Hippocampal formation (tissue), 2 donors: ENCODE data around the gene MS4A10.

ENCODE experiments used
- DNase-seq, 2 donors: peaks; one replicate each; lab custom pipeline; 2025; lab: John Stamatoyannopoulos, UW

The MS4A10 gene

DNA sequence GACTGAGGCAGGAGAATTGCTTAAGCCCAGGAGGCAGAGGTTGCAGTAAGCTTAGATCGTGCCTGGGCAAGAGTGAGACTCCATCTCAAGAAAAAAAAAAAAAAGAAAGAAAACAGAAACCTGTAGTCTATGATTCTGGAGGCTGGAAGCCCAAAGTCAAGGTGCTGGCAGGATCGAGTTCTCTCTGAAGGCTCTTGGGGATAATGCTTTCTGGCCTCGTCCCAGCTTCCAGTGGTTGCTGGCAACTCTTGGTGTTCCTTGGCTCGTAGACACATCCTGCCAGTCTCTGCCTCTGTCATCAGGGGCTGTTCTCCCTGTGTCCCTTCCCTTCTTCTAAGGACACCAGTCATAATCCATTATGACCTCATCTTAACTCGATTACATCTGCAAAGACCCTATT, 40.0 kb downstream of the MS4A10 start:
- no peak for DNase-seq

DNA sequence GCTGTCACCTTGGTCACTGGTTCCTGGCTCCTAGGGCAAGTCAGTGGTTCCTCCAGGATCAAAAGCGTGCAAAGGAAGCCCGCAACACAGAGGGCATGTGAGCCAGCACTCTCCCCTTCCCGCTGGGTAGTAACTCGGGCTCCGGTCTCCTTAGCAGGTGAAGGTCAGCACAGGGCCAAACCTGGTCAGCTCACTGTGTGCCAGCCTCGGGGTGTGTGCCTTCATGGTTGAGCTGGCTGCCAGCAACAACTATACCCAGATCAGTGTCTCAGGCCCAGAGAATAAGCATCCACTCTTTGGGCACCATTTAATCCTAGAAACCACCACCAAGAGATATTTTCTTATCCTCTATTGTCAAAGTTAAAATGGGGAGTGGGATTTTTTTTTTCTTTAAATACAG, 40.7 kb downstream of the MS4A10 start:
- DNase-seq = no peak

DNA sequence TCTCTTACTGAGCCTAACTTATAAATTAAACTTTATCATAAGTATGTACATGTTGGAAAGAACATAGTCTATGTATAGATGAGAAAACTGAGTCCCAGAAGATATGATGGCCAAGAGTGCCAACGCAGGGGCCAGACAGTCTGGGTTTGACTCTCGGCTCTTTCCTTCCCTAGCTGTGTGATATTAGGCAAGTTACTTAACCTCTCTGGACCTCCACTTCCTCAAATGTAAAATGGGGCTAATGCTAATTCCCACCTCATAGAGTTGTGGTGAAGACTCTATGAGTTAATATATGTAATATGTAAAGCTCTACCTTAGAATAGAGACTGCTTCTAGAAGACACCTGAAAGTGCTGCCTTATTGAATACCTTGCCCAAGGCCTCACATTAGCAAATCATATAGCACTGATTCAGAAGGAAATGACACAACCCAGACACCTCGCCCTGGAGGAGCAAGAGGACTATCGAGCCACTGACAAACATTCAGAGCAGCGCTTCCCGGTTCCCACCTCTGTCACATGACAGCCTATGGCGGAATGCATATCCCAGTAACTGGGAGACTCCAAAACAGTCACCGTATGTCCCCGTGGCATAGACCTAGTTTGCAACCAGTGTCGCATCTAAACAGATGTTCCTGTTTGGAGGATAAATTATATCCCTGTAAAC, 45.5 kb downstream of the MS4A10 start:
- DNase-seq = no peak

DNA sequence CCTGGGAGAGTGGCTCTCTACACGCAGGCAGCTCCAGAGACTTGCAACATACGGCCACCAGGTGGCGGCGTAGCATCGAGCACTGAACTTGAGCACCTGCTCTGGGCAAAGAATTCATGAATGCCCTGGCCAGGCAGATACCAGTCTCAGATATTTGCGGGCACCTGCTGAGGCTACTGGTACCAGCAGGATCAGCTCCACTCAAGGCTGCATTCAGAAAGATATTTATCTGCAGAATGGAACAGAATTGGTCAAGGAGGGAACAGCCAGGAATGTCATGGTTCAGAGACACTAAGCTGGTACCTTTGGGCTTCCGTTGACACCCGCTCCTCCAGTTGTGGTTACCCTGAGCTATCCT, 46.0 kb downstream of the MS4A10 start:
- DNase-seq = peak; percentile 64 to 70

DNA sequence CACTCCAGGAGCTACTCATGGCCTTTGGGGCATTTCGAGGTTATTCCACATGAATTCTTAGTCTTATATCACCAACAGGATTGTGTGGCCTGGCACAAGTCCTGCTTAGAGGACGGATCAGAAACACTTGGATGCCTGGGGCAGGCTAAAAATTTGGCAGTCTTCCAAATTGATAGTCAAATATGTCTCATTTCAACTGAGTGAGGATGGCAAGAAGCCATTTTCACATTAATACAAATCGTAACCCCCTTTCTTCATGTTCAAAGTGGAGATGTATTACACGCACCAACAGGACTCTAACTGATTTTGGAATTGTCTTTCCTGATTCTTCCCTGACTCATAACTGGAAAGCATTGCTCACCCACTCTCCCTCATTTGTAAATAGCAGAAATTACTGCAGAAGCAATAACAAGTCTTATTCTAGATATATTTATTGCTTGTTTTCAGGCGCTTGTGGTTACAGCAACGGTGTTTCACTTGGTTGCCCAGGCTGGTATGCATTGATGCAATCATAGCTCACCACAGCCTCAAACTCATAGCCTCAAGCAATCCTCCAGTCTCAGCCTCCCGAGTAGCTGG, 46.5 kb downstream of the MS4A10 start:
- DNase-seq = no peak

DNA sequence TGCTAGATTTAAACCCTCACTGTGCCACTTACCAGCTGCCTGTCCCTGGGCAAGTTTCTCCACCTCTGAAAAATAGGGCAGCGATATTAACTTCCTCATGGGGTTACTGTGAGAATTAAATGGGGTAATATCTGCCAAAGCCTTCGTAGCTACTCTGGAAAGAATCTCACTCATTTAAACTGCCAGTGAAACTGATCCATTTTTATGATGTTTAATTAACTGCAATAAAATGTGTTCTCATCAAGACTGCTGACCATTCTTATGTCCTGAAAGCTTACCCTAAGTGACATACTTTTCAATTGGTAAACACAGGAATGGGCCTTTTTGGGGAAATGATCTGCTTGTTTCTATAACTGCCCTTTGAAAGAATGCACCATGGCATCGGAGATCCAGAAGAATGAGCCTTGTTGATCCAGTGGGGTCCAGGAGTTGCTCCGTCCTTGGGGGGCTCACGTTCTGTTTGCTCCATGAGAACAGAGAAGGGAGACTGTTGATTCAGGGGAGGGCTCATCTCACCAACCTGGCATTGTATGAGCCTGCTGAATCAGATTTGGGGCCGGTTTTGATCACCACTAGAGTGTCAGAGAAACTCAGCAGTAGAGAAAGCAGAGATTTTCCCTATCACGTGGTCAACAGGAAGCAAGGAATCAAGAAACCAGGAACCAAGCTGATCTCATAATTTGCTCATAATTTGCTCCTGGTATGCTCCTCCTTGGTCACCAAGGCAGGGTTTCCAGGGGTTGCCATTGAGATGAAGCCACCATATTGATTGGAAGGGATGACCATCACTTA, 49.8 kb downstream of the MS4A10 start:
- DNase-seq = no peak

DNA sequence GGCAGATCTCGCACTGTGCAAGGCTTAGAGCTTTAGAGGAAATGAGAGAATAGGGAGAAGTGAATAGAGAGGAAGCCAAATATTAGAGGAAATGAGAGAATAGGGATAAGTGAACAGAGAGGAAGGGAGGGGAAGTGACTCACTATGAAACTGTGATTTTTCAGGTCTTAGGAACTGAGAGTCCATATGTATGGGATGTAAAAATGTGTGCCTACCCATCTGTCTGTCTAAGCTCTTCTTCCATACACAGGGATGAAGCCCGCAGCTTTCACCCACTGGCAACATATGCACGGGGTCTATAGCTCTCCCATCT, 50.4 kb downstream of the MS4A10 start:
- peak in 1 of 2 donors; percentile 13 for DNase-seq

DNA sequence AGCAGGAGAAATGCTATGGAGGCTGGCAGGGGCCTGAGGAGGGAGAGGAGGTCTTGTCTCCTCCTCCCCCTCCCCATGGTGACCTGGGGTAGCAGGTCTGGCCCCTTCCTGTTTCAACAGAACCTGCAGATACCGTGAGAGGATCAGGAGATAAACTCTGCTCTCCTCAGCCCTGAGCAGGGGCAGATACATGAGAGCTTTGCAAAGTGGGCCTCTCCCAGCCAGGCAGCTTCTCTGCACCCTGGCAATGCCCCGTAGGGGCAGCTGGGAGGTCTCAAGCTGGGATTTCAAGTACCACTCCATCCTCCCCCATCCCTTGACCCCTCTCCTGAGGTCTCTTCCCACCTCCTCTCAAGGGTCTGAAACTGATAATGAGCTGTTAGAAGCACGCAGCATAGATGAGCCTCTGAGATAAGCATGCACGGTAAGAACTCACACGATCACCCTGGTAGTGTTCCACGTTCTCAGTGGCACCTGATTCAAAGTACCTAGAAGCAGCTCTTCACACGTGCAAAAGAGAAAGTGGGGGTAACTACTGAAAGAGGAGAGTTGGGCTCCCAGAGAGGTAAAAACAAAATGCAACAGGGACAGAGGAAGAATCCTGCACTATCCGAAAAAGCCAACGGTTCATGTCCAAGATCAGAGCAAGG, 51.9 kb downstream of the MS4A10 start:
- DNase-seq = no peak

DNA sequence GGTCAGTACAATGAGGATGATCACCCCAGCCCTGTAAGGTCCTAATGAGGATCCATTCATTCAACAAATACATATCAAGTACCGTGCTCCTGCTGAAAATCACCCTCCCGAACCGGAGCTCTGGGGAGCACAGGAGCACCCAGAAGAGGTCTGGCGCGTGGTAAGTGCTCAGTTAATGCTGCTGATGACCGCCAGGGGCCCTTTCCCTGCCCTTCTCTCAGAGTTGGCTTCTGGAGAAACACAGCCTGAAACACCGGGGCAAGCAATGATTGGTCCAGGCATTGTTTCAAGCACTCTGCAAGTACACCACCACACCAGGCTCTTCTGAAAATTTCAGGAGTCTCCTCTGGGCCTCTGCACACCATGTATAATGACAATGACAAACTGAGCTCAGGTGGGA, 53.0 kb downstream of the MS4A10 start:
- DNase-seq = no peak

DNA sequence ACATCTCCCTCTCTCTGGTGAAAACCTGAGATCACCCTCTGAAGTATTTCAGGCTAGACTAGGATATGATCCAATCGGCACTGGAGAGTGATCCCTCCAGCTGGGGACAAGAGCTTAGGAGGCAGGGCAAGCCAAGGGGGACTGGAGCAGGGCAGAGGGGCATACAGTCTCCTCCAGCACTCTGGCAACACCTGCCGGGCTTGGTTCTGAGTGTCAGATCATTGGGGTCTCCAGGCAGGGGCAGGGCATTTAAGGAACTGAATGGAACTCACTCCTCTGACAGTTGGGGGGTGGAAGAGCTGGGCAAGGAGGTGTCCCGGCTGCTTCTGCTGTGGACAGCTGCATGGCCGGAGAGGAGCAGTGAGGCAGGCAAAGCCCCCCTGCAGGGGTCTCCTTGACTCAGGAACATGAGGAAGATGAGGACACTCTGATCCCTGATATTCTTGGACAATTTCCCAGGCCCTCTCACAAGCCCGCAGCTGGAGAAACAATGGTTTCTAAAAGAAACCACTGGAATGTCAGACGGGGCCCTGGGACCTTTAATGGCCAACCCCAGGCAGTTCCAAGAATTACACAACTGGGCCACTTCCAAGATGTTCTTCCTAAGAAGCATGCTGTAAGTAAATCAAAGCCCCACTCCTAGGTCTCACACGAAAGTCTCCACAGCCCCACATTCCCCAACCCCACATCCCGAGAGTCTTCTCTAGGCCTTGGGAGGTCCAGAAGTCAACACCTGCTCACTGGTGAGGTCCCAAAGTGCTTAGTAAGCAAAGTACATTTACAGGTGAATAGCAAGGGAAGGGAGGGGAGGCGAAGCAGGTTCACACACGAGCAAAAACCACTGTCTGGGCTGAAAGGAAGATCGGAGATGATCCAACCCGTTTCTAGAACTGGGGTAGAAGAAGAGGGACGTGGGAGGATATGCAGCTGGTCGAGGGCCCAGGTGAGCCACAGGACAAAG, 55.6 kb downstream of the MS4A10 start:
- no peak for DNase-seq

DNA sequence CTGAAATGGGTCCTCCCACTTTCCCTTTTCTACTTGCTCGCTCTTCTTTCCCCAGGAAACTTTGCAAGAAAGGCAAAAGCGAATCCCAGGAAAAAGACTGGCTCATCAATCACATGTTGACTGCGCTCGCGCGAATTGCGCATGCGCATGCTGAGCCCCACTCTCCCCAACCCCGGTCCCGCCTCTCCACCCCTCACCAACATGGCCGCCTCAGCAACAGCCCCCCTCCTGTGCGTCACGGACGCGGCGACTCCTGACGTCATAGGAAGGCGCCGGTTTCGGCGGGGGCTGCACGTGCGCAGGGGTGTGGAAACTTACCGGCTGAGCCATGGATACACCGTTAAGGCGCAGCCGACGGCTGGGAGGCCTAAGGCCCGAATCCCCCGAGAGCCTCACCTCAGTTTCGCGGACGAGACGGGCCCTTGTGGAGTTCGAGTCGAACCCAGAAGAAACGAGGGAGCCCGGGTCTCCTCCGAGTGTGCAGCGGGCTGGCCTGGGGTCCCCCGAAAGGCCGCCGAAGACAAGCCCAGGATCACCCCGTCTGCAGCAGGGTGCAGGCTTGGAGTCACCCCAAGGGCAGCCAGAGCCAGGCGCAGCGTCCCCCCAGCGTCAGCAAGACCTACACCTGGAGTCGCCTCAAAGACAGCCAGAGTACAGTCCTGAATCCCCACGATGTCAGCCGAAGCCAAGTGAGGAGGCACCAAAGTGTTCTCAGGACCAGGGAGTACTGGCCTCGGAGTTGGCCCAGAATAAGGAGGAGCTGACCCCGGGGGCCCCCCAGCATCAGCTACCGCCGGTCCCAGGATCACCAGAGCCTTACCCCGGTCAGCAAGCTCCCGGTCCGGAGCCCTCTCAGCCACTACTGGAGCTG, 56.9 kb downstream of the MS4A10 start, which contains the start of gene CCDC86:
TSS of gene CCDC86 (plus strand) at position 317 of the 871 bp plus-strand sequence. CDS start at position 329, 12 bp downstream.
- peak; percentile 90 to 92 for DNase-seq

DNA sequence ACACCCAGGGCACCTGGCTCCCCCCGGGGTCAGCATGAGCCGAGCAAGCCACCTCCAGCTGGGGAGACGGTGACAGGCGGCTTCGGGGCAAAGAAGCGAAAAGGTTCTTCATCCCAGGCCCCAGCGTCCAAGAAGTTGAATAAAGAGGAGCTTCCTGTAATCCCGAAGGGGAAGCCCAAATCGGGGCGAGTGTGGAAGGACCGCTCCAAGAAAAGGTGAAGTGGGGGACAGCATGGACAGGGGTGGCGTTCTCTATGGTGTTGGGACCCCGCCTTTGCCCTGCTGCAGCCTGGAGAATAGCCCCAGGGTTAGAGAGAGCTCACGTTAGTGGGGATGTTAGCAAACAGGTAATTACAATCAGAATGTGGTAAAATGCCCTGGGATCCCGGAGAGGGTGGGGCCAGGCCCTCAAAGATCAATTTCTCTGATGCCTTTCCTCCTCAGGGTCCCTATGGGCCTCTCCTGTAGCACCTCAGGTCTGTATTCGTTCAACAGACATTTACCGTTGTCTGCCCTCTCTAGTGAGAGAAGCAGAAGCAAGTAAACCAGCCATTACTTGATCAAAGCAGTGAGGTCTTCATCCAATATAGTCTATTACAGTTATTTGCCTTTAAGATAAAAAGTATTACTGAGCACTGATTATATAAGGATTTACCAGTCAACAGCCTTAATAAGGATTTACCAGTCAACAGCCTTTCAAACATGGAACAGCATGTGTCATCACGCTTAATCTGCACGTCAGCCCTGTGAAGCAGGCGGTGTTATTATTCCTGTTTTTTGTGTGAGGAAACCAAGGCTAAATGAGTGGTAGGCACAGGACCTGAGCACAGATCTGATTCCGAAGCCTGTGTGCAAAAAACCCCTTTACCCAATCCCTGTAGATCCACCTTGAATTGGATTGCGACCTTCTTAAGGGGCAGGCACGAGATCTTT, 57.8 kb downstream of the MS4A10 start:
- no peak for DNase-seq

DNA sequence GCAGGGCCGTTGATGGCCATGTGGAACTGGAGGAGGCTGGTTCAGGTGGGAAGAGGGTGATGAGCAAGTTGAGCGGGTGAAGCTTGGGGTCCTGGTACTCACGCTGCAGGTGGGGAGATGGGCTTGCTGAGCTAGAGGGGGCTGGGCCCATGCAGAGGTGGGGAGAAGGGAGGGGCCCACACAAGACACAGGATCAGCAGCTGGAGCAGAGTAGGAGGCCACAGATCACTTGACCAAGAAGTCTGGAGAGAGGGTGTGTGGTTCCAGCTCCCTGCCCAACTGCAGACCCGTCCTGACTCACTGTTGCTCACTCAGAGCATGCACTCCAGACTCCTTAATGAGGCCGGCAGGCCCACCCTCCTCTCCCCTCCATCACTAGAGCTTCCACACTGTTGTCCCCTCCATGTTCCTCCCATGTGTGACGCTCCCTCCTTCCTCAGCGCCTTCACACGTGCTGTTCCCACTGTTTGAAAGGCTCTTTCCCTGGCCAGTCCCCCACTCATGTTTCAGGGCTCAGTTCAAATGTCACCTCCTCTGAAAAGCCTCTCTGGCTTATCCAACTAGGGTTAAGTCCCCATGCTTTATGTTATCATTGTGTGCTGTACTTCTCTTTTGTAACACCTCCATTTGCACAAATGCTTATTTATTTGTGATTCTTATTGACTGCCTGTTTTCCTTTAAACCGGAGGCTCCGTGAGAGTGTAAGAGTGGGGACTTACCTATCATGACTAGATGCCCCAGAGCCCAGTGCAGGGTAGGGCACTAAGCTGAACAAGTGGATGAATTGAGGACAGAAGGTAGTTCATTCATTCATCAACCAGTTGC, 59.1 kb downstream of the MS4A10 start:
- DNase-seq = no peak

DNA sequence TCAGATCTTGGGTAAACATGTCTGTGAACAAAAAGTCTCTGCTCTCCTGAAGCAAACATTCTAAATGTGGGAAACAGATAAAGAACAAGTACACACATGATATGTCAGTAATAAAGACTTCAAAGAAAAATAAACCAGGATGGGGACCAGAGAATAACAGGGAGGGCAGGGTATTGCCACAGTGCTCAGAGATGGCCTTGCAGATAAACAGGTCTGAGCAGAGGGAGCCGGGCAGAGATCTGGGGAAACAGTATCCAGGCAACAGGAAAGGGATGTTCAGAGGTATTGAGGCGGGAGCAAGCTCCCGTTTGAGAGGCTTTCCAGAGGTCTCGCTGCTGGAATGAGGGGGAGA, 59.7 kb downstream of the MS4A10 start:
- no peak for DNase-seq

DNA sequence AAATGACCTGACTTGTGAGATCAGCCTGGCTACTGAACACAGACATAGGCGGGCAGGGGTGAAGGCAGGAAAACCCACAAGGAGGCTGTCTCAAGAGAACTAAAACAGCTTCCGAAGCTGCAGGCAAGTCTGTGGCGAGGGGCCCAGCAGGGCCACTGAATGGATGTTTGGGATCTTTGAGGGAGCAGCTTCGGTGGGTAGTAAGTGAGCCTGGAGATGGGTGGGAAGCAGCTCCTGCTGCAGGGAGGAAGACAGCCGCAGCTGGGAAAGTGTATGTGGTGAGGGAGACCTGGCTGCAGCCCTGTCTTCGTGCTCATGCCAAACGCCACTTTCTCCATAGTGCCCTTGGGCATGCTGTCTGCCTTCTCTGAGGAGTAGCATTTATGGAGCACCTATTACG, 60.2 kb downstream of the MS4A10 start:
- no peak for DNase-seq

DNA sequence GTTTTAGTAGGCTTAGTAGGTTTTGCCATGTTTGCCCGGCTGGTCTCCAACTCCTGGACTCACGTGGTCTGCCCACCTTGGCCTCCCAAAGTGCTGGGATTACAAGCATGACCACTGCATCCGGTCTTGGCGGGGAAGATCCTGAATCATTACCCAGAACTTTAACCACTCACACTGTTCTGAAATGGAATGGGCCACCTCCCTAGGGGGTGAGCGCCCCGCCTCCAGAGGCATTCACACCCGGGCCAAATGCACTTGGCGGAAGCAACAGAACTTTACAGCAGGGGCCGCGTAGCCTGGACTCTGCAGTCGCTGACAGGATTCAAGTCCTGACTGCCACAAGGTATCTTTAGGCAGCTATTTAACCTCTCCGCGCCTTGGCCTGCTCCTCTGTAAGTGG, 62.1 kb downstream of the MS4A10 start:
- DNase-seq = no peak

DNA sequence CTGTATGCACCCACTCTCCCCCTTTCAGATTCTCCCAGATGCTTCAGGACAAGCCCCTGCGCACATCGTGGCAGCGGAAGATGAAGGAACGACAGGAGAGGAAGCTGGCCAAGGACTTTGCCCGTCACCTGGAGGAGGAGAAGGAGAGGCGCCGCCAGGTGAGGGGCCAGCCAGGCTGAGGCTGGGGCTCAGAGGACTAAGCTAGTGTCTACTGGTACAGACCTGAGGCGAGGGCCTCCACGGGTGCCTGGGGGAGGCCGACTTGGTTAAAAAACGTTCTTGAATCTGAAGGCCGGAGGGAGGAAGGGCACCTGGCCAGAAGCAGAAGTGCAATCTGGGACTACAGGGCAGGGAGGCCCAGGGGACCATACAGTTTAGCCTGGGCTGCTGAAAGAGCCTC, 62.8 kb downstream of the MS4A10 start:
- no peak for DNase-seq

DNA sequence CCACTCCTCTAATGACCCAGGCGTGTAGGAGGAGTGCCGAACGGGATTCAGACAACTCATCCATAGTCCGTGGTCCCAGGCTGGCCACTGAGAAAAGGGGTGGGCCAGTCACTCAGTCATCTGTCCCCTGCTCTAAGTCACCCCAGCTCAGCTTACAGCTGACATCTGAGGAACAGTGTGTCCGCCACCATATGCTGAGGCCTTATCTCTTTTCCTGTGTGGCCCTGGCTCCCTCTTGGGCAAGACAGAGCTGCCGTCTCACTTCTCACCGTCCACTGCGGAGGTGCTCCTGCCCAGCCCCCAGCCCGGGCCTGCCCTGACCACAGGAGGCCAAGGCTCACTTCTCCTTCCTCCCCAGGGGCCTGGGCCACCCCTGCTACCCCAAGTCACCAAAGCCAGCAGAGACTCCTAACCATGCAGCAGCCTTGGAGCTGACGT, 63.6 kb downstream of the MS4A10 start:
- no peak for DNase-seq
